Liver (tissue), 3 donors: ENCODE results near the gene TMSB4X.

Source experiments
- CTCF ChIP-seq: fragments of 150-350 bp; IDR thresholded peaks from 2 replicates; pipeline ENCODE4 v1.5.1; 2017; ENCODE audit warnings: improper control_type of control experiment, low read depth, low read length; ENCODE audit not compliant: missing input control
- EGR1 ChIP-seq, 2 donors: IDR thresholded peaks; 2 replicates each; pipeline ENCODE4 v1.6.1; 2016 to 2018; ENCODE audit warnings: antibody characterized with exemption in 2 of 2, low read depth in 2 of 2
- GABPA ChIP-seq, 2 donors: IDR thresholded peaks in 1 of 2; conservative IDR thresholded peaks in 1 of 2; 2 replicates each; pipeline ENCODE4 v1.6.1; 2016; ENCODE audit warnings: antibody characterized with exemption in 2 of 2, mild to moderate bottlenecking in 1 of 2, moderate library complexity in 1 of 2
- JUND ChIP-seq, 2 donors: IDR thresholded peaks; 2 replicates each; pipeline ENCODE4 v1.6.1; 2016; ENCODE audit warnings: antibody characterized with exemption in 2 of 2
- RAD21 ChIP-seq, 2 donors: IDR thresholded peaks; 2 replicates each; pipeline ENCODE4 v1.6.1; 2016; ENCODE audit warnings: antibody characterized with exemption in 2 of 2, mild to moderate bottlenecking in 2 of 2
- RXRA ChIP-seq, 2 donors: IDR thresholded peaks; 2 replicates each; pipeline ENCODE4 v1.6.1; 2017 to 2018; ENCODE audit warnings: antibody characterized with exemption in 2 of 2, mild to moderate bottlenecking in 1 of 2
- SP1 ChIP-seq: IDR thresholded peaks from 2 replicates; pipeline ENCODE4 v1.6.1; 2018; ENCODE audit warnings: antibody characterized with exemption, mild to moderate bottlenecking
- TAF1 ChIP-seq: conservative IDR thresholded peaks from 2 replicates; pipeline ENCODE4 v1.6.1; 2016; ENCODE audit warnings: antibody characterized with exemption, mild to moderate bottlenecking
- YY1 ChIP-seq: IDR thresholded peaks from 2 replicates; pipeline ENCODE4 v1.6.1; 2016; ENCODE audit warnings: antibody characterized with exemption, mild to moderate bottlenecking
- TF ChIP-seq, protein P1 (sequence below): IDR thresholded peaks from 2 replicates; pipeline ENCODE4 v1.6.1; 2016; ENCODE audit warnings: antibody characterized with exemption
- TF ChIP-seq, protein P2 (sequence below): IDR thresholded peaks from 2 replicates; pipeline ENCODE4 v1.6.1; 2016; ENCODE audit warnings: antibody characterized with exemption
- TF ChIP-seq, protein P3 (sequence below): IDR thresholded peaks from 2 replicates; pipeline ENCODE4 v1.6.1; 2016; ENCODE audit warnings: antibody characterized with exemption, mild to moderate bottlenecking
- donor health status: healthy.
- donor health status: healthy.

GRCh38 chrX:12979616-12980015, 4.7 kb downstream of the TMSB4X start:
- TF ChIP-seq, protein P1, sequence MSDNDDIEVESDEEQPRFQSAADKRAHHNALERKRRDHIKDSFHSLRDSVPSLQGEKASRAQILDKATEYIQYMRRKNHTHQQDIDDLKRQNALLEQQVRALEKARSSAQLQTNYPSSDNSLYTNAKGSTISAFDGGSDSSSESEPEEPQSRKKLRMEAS = no peak
- no peak for TF ChIP-seq CTCF
- TF ChIP-seq RAD21 (IDR thresholded peaks at IDR 0.05) = no peak
- no peak for TF ChIP-seq TAF1
- TF ChIP-seq YY1 = no peak
- TF ChIP-seq SP1 = no peak
- no peak for TF ChIP-seq RXRA (IDR thresholded peaks at IDR 0.05)
- TF ChIP-seq GABPA (IDR thresholded peaks at IDR 0.05 in 1 of 2, conservative IDR thresholded peaks at IDR 0.05 in 1 of 2) = no peak
- TF ChIP-seq JUND (IDR thresholded peaks at IDR 0.05) = no peak
- TF ChIP-seq, protein P2, sequence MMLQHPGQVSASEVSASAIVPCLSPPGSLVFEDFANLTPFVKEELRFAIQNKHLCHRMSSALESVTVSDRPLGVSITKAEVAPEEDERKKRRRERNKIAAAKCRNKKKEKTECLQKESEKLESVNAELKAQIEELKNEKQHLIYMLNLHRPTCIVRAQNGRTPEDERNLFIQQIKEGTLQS = no peak
- no peak for TF ChIP-seq EGR1 (IDR thresholded peaks at IDR 0.05; ENCODE audit: low read depth in 2 of 2)
- TF ChIP-seq, protein P3, sequence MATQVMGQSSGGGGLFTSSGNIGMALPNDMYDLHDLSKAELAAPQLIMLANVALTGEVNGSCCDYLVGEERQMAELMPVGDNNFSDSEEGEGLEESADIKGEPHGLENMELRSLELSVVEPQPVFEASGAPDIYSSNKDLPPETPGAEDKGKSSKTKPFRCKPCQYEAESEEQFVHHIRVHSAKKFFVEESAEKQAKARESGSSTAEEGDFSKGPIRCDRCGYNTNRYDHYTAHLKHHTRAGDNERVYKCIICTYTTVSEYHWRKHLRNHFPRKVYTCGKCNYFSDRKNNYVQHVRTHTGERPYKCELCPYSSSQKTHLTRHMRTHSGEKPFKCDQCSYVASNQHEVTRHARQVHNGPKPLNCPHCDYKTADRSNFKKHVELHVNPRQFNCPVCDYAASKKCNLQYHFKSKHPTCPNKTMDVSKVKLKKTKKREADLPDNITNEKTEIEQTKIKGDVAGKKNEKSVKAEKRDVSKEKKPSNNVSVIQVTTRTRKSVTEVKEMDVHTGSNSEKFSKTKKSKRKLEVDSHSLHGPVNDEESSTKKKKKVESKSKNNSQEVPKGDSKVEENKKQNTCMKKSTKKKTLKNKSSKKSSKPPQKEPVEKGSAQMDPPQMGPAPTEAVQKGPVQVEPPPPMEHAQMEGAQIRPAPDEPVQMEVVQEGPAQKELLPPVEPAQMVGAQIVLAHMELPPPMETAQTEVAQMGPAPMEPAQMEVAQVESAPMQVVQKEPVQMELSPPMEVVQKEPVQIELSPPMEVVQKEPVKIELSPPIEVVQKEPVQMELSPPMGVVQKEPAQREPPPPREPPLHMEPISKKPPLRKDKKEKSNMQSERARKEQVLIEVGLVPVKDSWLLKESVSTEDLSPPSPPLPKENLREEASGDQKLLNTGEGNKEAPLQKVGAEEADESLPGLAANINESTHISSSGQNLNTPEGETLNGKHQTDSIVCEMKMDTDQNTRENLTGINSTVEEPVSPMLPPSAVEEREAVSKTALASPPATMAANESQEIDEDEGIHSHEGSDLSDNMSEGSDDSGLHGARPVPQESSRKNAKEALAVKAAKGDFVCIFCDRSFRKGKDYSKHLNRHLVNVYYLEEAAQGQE = no peak
